ENCODE measurements around the gene PTPN6. TPM values are rescaled to one million over a fixed set of nuclear protein-coding genes. Genes with fewer than 3 reads are reported as not detected.
A peak's percentile ranks its signal among the peaks of the same experiment; 100 is the strongest.

PTPN6 gene
- total RNA-seq, 1 experiment from 2014 or later = 2.3 TPM

GRCh38 chr12:6948873-6949594 lies 2.1 kb upstream of the PTPN6 start:
- no peak for TF ChIP-seq CTCF (conservative IDR thresholded peaks at IDR 0.05; ENCODE audit: low read depth, low read length)
- no peak for TF ChIP-seq EZH2 (IDR thresholded peaks at IDR 0.05; ENCODE audit: borderline replicate concordance, low read depth, low read length, poor library complexity, severe bottlenecking)
- peaks cover 20% of the 10 kb centered on the region for H3K4me1 ChIP-seq (ENCODE audit: insufficient read depth, low read length, poor library complexity, severe bottlenecking)
- H3K27ac ChIP-seq (ENCODE audit: low read depth, low read length, poor library complexity, severe bottlenecking) = no peak overlapping the region
- no peak overlapping the region for H3K4me3 ChIP-seq (ENCODE audit: low read depth, low read length, poor library complexity, severe bottlenecking)
- intact Hi-C loops (cut with micrococcal nuclease; ENCODE audit: unreplicated experiment) = no loop called here
- H3K27me3 ChIP-seq (replicated peaks; ENCODE audit: insufficient read depth, low read depth, low read length, poor library complexity) = no peaks in the 10 kb centered on the region
- no peak for DNase-seq (ENCODE audit: low spot score)
- no peaks in the 10 kb centered on the region for H3K9me3 ChIP-seq (ENCODE audit: low read depth, low read length, poor library complexity, severe bottlenecking)
- H3K36me3 ChIP-seq (ENCODE audit: insufficient read depth, low read length, poor library complexity, severe bottlenecking) = peaks cover 8% of the 10 kb centered on the region
- no TSS peak for BruUV-seq (replicated peaks)
- POLR2A ChIA-PET (ENCODE audit: low non-redundant PET) = no interaction called here
- CTCF ChIA-PET = no interaction called here

- BruUV-seq (replicated peaks) = no TSS peak
- ChIA-PET POLR2A (ENCODE audit: low non-redundant PET) (no interaction called here), CTCF (interaction anchor here (1.7 kb wide), 1 partner anchor 11 kb away, joined by 3 read pairs; no protein-coding TSS in a partner anchor)
- 0 out of 2 replicates have a peak, but pooled peaks have one; percentile 10 for TF ChIP-seq CTCF (conservative IDR thresholded peaks at IDR 0.05; ENCODE audit: low read depth, low read length)
- no peak for TF ChIP-seq EZH2 (IDR thresholded peaks at IDR 0.05; ENCODE audit: borderline replicate concordance, low read depth, low read length, poor library complexity, severe bottlenecking)
- intact Hi-C loops (cut with micrococcal nuclease; ENCODE audit: unreplicated experiment) = no loop called here
- Histone ChIP-seq H3K4me1 (ENCODE audit: insufficient read depth, low read length, poor library complexity, severe bottlenecking) (peaks cover 18% of the 10 kb centered on the region), H3K36me3 (ENCODE audit: insufficient read depth, low read length, poor library complexity, severe bottlenecking) (peaks cover 6% of the 10 kb centered on the region), H3K9me3 (ENCODE audit: low read depth, low read length, poor library complexity, severe bottlenecking) (no peaks in the 10 kb centered on the region), H3K27ac (ENCODE audit: low read depth, low read length, poor library complexity, severe bottlenecking) (no peak overlapping the region), H3K4me3 (ENCODE audit: low read depth, low read length, poor library complexity, severe bottlenecking) (no peak overlapping the region), H3K27me3 (replicated peaks; ENCODE audit: insufficient read depth, low read depth, low read length, poor library complexity) (no peaks in the 10 kb centered on the region)
- no peak for DNase-seq (ENCODE audit: low spot score)
Observed at GRCh38 chr12:6950401-6950801, 755 bp upstream of the PTPN6 start.

- TF ChIP-seq EZH2 (IDR thresholded peaks at IDR 0.05; ENCODE audit: borderline replicate concordance, low read depth, low read length, poor library complexity, severe bottlenecking) = no peak
- no peak for TF ChIP-seq CTCF (conservative IDR thresholded peaks at IDR 0.05; ENCODE audit: low read depth, low read length)
- intact Hi-C loops (cut with micrococcal nuclease; ENCODE audit: unreplicated experiment) = no loop called here
- no TSS peak for BruUV-seq (replicated peaks)
- ChIA-PET POLR2A (ENCODE audit: low non-redundant PET) (no interaction called here), CTCF (interaction anchor here (1.7 kb wide), 1 partner anchor 10 kb away, joined by 3 read pairs; no protein-coding TSS in a partner anchor)
- Histone ChIP-seq H3K27ac (ENCODE audit: low read depth, low read length, poor library complexity, severe bottlenecking) (peak overlapping the region; percentile 8), H3K9me3 (ENCODE audit: low read depth, low read length, poor library complexity, severe bottlenecking) (no peaks in the 10 kb centered on the region), H3K4me1 (ENCODE audit: insufficient read depth, low read length, poor library complexity, severe bottlenecking) (peaks cover 13% of the 10 kb centered on the region), H3K27me3 (replicated peaks; ENCODE audit: insufficient read depth, low read depth, low read length, poor library complexity) (no peaks in the 10 kb centered on the region), H3K36me3 (ENCODE audit: insufficient read depth, low read length, poor library complexity, severe bottlenecking) (no peaks in the 10 kb centered on the region), H3K4me3 (ENCODE audit: low read depth, low read length, poor library complexity, severe bottlenecking) (no peak overlapping the region)
- no peak for DNase-seq (ENCODE audit: low spot score)
Observed at GRCh38 chr12:6951551-6952120, 480 bp downstream of the PTPN6 start.

All from A673 (cell line).